ENCODE data around the gene SLC34A1.
"Not testable (repeated sequence)": the region's sequence is repeated elsewhere in the genome, so short reads cannot be mapped to it uniquely, and the experiment has no call there.

The SLC34A1 gene

GRCh38 chr5:177368869-177369644 lies 15.2 kb upstream of the SLC34A1 start:
- no peak for TF ChIP-seq POLR2A (IDR thresholded peaks at IDR 0.05; ENCODE audit: low read length)
- no peak for TF ChIP-seq GATA1 (IDR thresholded peaks at IDR 0.05; ENCODE audit: low read depth, low read length)
- DNase-seq, result peak; percentile 40 to 59

GRCh38 chr5:177369645-177370440 lies 14.4 kb upstream of the SLC34A1 start:
- TF ChIP-seq POLR2A (IDR thresholded peaks at IDR 0.05; ENCODE audit: low read length) (no peak), GATA1 (IDR thresholded peaks at IDR 0.05; ENCODE audit: low read depth, low read length) (no peak)
- peak in 1 of 2 experiments; percentile 30 for DNase-seq

- DNase-seq, result peak; percentile 84 to 88
- TF ChIP-seq POLR2A (IDR thresholded peaks at IDR 0.05; ENCODE audit: low read length) (no peak), GATA1 (IDR thresholded peaks at IDR 0.05; ENCODE audit: low read depth, low read length) (no peak)
These were observed 13.6 kb upstream of the SLC34A1 start for GRCh38 chr5:177370488-177371119.

- DNase-seq, result no peak
- TF ChIP-seq POLR2A (IDR thresholded peaks at IDR 0.05; ENCODE audit: low read length) (no peak), GATA1 (IDR thresholded peaks at IDR 0.05; ENCODE audit: low read depth, low read length) (no peak)
These were observed 12.9 kb upstream of the SLC34A1 start for GRCh38 chr5:177371120-177372033.

GRCh38 chr5:177372034-177372896 lies 12.0 kb upstream of the SLC34A1 start:
- TF ChIP-seq POLR2A (IDR thresholded peaks at IDR 0.05; ENCODE audit: low read length) (no peak), GATA1 (IDR thresholded peaks at IDR 0.05; ENCODE audit: low read depth, low read length) (no peak)

GRCh38 chr5:177372910-177373309 lies 11.3 kb upstream of the SLC34A1 start:
- no peak for DNase-seq

More at GRCh38 chr5:177372034-177372896, 12.0 kb upstream of the SLC34A1 start:
- DNase-seq, result no peak

GRCh38 chr5:177373806-177374205 lies 10.4 kb upstream of the SLC34A1 start:
- no peak for TF ChIP-seq GATA1 (IDR thresholded peaks at IDR 0.05; ENCODE audit: low read depth, low read length)
- no peak for TF ChIP-seq POLR2A (IDR thresholded peaks at IDR 0.05; ENCODE audit: low read length)
- no peak for DNase-seq

More at GRCh38 chr5:177372910-177373309, 11.3 kb upstream of the SLC34A1 start:
- TF ChIP-seq POLR2A (IDR thresholded peaks at IDR 0.05; ENCODE audit: low read length) (no peak), GATA1 (IDR thresholded peaks at IDR 0.05; ENCODE audit: low read depth, low read length) (no peak)

GRCh38 chr5:177374211-177374610 lies 10.0 kb upstream of the SLC34A1 start:
- TF ChIP-seq GATA1 (IDR thresholded peaks at IDR 0.05; ENCODE audit: low read depth, low read length) (no peak), POLR2A (IDR thresholded peaks at IDR 0.05; ENCODE audit: low read length) (no peak)
- DNase-seq, result no peak

GRCh38 chr5:177375516-177375915 lies 8.7 kb upstream of the SLC34A1 start:
- not testable (repeated sequence) for DNase-seq

GRCh38 chr5:177376107-177376506 lies 8.1 kb upstream of the SLC34A1 start:
- TF ChIP-seq POLR2A (IDR thresholded peaks at IDR 0.05; ENCODE audit: low read length) (no peak), GATA1 (IDR thresholded peaks at IDR 0.05; ENCODE audit: low read depth, low read length) (no peak)
- no peak for DNase-seq

GRCh38 chr5:177377851-177378776 lies 6.1 kb upstream of the SLC34A1 start:
- TF ChIP-seq POLR2A (IDR thresholded peaks at IDR 0.05; ENCODE audit: low read length), result no peak
- no peak for TF ChIP-seq GATA1 (IDR thresholded peaks at IDR 0.05; ENCODE audit: low read depth, low read length)
- no peak for DNase-seq
